ENCODE results near the gene FILIP1L. TPM values are rescaled to one million over a fixed set of nuclear protein-coding genes. Genes with fewer than 3 reads are reported as not detected.
A peak's percentile ranks its signal among the peaks of the same experiment; 100 is the strongest.

FILIP1L gene
- total and polyA plus RNA-seq, 2 of the 13 experiments (the other 11 are each of a cell fraction or from before 2014, with no cell fraction given): 8.1 to 187 TPM

DNA sequence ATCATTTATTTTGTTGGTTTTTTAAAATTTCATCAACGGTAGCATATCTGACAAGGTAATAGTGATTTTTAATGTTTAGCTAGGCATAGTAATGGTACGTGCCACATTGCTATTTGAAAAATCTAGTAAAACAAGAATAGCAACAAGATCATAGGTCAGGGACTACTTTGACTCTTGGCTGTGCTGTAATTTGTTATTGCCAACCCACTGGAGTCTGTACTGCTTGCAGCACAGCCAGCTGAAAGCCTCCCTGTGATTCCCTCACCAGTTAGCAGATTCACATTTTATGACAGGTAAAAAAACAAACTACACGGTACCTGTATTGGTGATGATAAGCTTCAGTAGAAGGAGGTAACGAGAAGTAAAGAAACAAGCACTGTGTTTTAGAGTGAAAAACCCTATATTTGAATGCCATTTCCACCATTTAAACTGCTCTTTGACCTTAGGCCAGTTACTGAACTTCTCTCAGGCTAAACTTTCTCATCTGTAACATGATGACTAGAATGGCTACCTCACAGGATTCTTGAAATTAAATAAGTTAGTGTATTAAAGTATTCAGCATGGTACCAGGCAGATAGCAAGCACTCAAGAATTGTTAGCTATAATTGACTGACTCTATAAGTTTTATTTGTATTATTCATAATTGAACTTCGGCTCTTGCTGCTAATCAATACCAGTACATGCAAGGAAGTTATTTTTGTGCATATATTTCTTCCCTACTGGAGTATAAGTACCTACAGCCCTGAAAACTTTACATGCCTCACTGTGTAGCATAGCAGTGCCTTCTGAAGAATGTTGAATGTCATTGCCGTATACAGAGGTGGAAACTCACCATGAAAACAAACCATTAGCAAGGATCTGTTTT is 16.1 kb downstream of the FILIP1L start (continued):
- TF ChIP-seq, protein P1, sequence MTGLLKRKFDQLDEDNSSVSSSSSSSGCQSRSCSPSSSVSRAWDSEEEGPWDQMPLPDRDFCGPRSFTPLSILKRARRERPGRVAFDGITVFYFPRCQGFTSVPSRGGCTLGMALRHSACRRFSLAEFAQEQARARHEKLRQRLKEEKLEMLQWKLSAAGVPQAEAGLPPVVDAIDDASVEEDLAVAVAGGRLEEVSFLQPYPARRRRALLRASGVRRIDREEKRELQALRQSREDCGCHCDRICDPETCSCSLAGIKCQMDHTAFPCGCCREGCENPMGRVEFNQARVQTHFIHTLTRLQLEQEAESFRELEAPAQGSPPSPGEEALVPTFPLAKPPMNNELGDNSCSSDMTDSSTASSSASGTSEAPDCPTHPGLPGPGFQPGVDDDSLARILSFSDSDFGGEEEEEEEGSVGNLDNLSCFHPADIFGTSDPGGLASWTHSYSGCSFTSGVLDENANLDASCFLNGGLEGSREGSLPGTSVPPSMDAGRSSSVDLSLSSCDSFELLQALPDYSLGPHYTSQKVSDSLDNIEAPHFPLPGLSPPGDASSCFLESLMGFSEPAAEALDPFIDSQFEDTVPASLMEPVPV (CRISPR knock-in tag; IDR thresholded peaks at IDR 0.05): no peak
- TF ChIP-seq SRF (IDR thresholded peaks at IDR 0.05; ENCODE audit: low read depth, low read length): no peak
- TF ChIP-seq JUNB (CRISPR knock-in tag; IDR thresholded peaks at IDR 0.05; ENCODE audit: borderline replicate concordance): no peak
- TF ChIP-seq, protein P2, sequence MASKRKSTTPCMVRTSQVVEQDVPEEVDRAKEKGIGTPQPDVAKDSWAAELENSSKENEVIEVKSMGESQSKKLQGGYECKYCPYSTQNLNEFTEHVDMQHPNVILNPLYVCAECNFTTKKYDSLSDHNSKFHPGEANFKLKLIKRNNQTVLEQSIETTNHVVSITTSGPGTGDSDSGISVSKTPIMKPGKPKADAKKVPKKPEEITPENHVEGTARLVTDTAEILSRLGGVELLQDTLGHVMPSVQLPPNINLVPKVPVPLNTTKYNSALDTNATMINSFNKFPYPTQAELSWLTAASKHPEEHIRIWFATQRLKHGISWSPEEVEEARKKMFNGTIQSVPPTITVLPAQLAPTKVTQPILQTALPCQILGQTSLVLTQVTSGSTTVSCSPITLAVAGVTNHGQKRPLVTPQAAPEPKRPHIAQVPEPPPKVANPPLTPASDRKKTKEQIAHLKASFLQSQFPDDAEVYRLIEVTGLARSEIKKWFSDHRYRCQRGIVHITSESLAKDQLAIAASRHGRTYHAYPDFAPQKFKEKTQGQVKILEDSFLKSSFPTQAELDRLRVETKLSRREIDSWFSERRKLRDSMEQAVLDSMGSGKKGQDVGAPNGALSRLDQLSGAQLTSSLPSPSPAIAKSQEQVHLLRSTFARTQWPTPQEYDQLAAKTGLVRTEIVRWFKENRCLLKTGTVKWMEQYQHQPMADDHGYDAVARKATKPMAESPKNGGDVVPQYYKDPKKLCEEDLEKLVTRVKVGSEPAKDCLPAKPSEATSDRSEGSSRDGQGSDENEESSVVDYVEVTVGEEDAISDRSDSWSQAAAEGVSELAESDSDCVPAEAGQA (IDR thresholded peaks at IDR 0.05; ENCODE audit: low read depth): no peak
- TF ChIP-seq, protein P2 (CRISPR knock-in tag; IDR thresholded peaks at IDR 0.05; ENCODE audit: borderline replicate concordance): no peak
- TF ChIP-seq, protein P3, sequence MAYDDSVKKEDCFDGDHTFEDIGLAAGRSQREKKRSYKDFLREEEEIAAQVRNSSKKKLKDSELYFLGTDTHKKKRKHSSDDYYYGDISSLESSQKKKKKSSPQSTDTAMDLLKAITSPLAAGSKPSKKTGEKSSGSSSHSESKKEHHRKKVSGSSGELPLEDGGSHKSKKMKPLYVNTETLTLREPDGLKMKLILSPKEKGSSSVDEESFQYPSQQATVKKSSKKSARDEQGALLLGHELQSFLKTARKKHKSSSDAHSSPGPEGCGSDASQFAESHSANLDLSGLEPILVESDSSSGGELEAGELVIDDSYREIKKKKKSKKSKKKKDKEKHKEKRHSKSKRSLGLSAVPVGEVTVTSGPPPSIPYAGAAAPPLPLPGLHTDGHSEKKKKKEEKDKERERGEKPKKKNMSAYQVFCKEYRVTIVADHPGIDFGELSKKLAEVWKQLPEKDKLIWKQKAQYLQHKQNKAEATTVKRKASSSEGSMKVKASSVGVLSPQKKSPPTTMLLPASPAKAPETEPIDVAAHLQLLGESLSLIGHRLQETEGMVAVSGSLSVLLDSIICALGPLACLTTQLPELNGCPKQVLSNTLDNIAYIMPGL (CRISPR knock-in tag; IDR thresholded peaks at IDR 0.05; ENCODE audit: borderline replicate concordance in 1 of 2, low read depth in 1 of 2): no peak
- TF ChIP-seq EHMT2 (IDR thresholded peaks at IDR 0.05; ENCODE audit: borderline replicate concordance, low read depth, low read length): peak; percentile 62; the same call in 1 of the 2 replicates
- TF ChIP-seq, protein P4, sequence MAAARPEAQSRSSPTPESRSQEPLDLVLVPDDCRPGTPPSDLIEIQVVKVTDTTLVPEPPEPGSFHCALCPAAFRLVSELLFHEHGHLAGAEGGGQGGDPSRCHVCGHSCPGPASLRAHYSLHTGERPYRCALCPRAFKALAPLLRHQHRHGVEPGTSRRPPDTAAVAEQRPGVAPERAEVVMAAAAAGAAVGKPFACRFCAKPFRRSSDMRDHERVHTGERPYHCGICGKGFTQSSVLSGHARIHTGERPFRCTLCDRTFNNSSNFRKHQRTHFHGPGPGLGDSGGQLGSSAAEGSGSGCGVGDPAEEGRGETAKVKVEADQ (CRISPR knock-in tag; IDR thresholded peaks at IDR 0.05; ENCODE audit: borderline replicate concordance): no peak
- TF ChIP-seq SIX1 (CRISPR knock-in tag; IDR thresholded peaks at IDR 0.05; ENCODE audit: borderline replicate concordance): no peak
- no peak for TF ChIP-seq HMG20B (CRISPR knock-in tag; conservative IDR thresholded peaks at IDR 0.05)
- TF ChIP-seq ZNF264 (CRISPR knock-in tag; IDR thresholded peaks at IDR 0.05): peak; percentile 47; the same call in 1 of the 2 replicates
- no peak for TF ChIP-seq U2AF2 (IDR thresholded peaks at IDR 0.05; ENCODE audit: low read depth, low read length)
- no peak for TF ChIP-seq TSC22D2 (CRISPR knock-in tag; IDR thresholded peaks at IDR 0.05; ENCODE audit: borderline replicate concordance)
- no peak; the same call in 1 of the 2 replicates for TF ChIP-seq JUND (CRISPR knock-in tag; IDR thresholded peaks at IDR 0.05)
- TF ChIP-seq HDAC1 (CRISPR knock-in tag; IDR thresholded peaks at IDR 0.05): no peak
- no peak for TF ChIP-seq NFE2L1 (CRISPR knock-in tag; IDR thresholded peaks at IDR 0.05; ENCODE audit: borderline replicate concordance)
- TF ChIP-seq ARNTL (CRISPR knock-in tag; IDR thresholded peaks at IDR 0.05): no peak

Data from HepG2 (cell line).